Trophoblast cell (in vitro differentiated cells and primary cell): ENCODE measurements around the gene DCTN1.

Source experiments
- DNase-seq, 2 donors: peaks; one replicate each; pipeline ENCODE4 v3.0.0-alpha.2; 2016
- H2AFZ ChIP-seq: 2 replicates; pipeline ENCODE4 v1.6.1; 2013; ENCODE audit warnings: low read length, moderate library complexity, mild to moderate bottlenecking; ENCODE audit not compliant: insufficient read depth, poor library complexity
- H2AK5ac ChIP-seq: 2 replicates; pipeline ENCODE4 v1.6.1; 2013; ENCODE audit warnings: mild to moderate bottlenecking, low read length
- H2BK120ac ChIP-seq: 2 replicates; pipeline ENCODE4 v1.6.1; 2013; ENCODE audit warnings: low read length, mild to moderate bottlenecking, moderate library complexity; ENCODE audit not compliant: insufficient read depth, poor library complexity
- H2BK12ac ChIP-seq: 2 replicates; pipeline ENCODE4 v1.6.1; 2013; ENCODE audit warnings: mild to moderate bottlenecking, low read length, moderate library complexity
- H2BK5ac ChIP-seq: 2 replicates; pipeline ENCODE4 v1.6.1; 2013; ENCODE audit warnings: low read length, low read depth, moderate library complexity, mild to moderate bottlenecking; ENCODE audit not compliant: poor library complexity
- H3K14ac ChIP-seq: 2 replicates; pipeline ENCODE4 v1.6.1; 2013; ENCODE audit warnings: mild to moderate bottlenecking, low read length
- H3K18ac ChIP-seq: 2 replicates; pipeline ENCODE4 v1.6.1; 2013; ENCODE audit warnings: mild to moderate bottlenecking, low read length
- H3K23ac ChIP-seq: 2 replicates; pipeline ENCODE4 v1.6.1; 2013; ENCODE audit warnings: low read length
- H3K27ac ChIP-seq: 2 replicates; pipeline ENCODE4 v1.5.1; 2013; ENCODE audit warnings: low read depth, mild to moderate bottlenecking, inconsistent platforms, low read length, moderate library complexity
- H3K27me3 ChIP-seq: 2 replicates; pipeline ENCODE4 v1.6.1; 2013; ENCODE audit warnings: inconsistent platforms, mild to moderate bottlenecking, low read length, moderate library complexity; ENCODE audit not compliant: insufficient read depth
- H3K36me3 ChIP-seq, 2 experiments: 1 replicate in 1 of 2; 2 replicates in 1 of 2; pipeline ENCODE4 v1.6.1; 2013; ENCODE audit warnings: low read length in 2 of 2, mild to moderate bottlenecking in 2 of 2, moderate library complexity in 1 of 2; ENCODE audit not compliant: insufficient read depth in 2 of 2, control insufficient read depth in 1 of 2
- H3K4ac ChIP-seq: 2 replicates; pipeline ENCODE4 v1.6.1; 2013; ENCODE audit warnings: low read depth, mild to moderate bottlenecking, low read length, moderate library complexity
- H3K4me1 ChIP-seq, 2 experiments: 1 replicate in 1 of 2; 2 replicates in 1 of 2; pipeline ENCODE4 v1.6.1; 2013; ENCODE audit warnings: low read length in 2 of 2, mild to moderate bottlenecking in 2 of 2, moderate library complexity in 1 of 2; ENCODE audit not compliant: insufficient read depth in 2 of 2, control insufficient read depth in 1 of 2
- H3K4me2 ChIP-seq: 2 replicates; pipeline ENCODE4 v1.6.1; 2013; ENCODE audit warnings: inconsistent platforms, mild to moderate bottlenecking, low read length, moderate library complexity
- H3K4me3 ChIP-seq: 2 replicates; pipeline ENCODE4 v1.5.1; 2013; ENCODE audit warnings: mild to moderate bottlenecking, low read depth, low read length, inconsistent platforms
- H3K79me1 ChIP-seq: one replicate; pipeline ENCODE4 v1.6.1; 2013; ENCODE audit warnings: low read length
- H3K79me2 ChIP-seq: 2 replicates; pipeline ENCODE4 v1.6.1; 2013; ENCODE audit warnings: low read length, mild to moderate bottlenecking; ENCODE audit not compliant: control insufficient read depth, insufficient read depth, poor library complexity
- H3K9ac ChIP-seq: 2 replicates; pipeline ENCODE4 v1.6.1; 2013; ENCODE audit warnings: mild to moderate bottlenecking, low read length
- H3K9me3 ChIP-seq: 2 replicates; pipeline ENCODE4 v1.6.1; 2013; ENCODE audit warnings: low read depth, mild to moderate bottlenecking, control low read depth, inconsistent platforms, low read length; ENCODE audit not compliant: insufficient read depth
- H4K12ac ChIP-seq: 2 replicates; pipeline ENCODE4 v1.6.1; 2013; ENCODE audit warnings: low read depth, mild to moderate bottlenecking, low read length, moderate library complexity
- H4K8ac ChIP-seq: 2 replicates; pipeline ENCODE4 v1.6.1; 2013; ENCODE audit warnings: low read depth, mild to moderate bottlenecking, low read length, moderate library complexity
- H4K91ac ChIP-seq: one replicate; pipeline ENCODE4 v1.6.1; 2013; ENCODE audit warnings: low read depth, mild to moderate bottlenecking, low read length, moderate library complexity
- WGBS: extraction: QIAGEN DNeasy Blood & Tissue Kit; methylation state at CpG from one replicate; pipeline ENCODE4 v1.1.7; 2013; ENCODE audit warnings: missing lambda C conversion rate; ENCODE audit not compliant: insufficient read length, insufficient coverage; ENCODE audit errors: extremely low coverage; 5-methylcytosine and 5-hydroxymethylcytosine counted together

The DCTN1 gene

DNA sequence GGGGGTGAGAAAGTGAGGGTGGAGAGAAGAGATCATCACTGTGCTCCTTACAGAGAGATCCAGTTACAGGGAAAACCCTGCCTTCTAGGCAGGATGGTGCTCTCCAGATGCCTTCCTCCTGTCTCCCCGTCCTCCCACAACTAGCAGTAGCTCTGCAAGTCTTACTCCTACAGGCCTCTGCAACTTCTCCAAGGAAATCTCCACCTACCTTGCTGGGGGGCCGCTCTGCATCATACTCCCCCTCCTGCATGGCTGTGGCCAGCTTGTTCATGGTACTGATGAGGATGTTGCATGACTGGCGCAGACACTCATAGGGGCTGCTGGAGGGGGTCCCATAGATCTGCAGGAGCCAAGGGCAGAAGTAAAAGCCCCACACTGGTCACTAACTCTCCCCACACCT is 14.1 kb downstream of the DCTN1 start:
- H3K79me2 ChIP-seq = no peaks in the 10 kb centered on the region
- H2BK120ac ChIP-seq = no peak overlapping the region
- H3K9me3 ChIP-seq = no peaks in the 10 kb centered on the region
- no peak for DNase-seq
- no peak overlapping the region for H3K4ac ChIP-seq
- no peaks in the 10 kb centered on the region for H3K4me1 ChIP-seq
- H3K4me2 ChIP-seq = no peak overlapping the region
- no peak overlapping the region for H3K18ac ChIP-seq
- no peak overlapping the region for H2BK12ac ChIP-seq
- no peak overlapping the region for H3K14ac ChIP-seq
- H4K12ac ChIP-seq = no peak overlapping the region
- no peak overlapping the region for H2AK5ac ChIP-seq
- no peak overlapping the region for H4K91ac ChIP-seq
- no peaks in the 10 kb centered on the region for H3K27me3 ChIP-seq
- H3K79me1 ChIP-seq = no peaks in the 10 kb centered on the region
- H3K9ac ChIP-seq = no peak overlapping the region
- H2AFZ ChIP-seq = no peak overlapping the region
- no CpG with 5 or more reads among the region's 3 CpGs for WGBS
- H3K23ac ChIP-seq = no peak overlapping the region
- no peak overlapping the region for H3K4me3 ChIP-seq
- peaks cover 88 to 99% of the 10 kb centered on the region in 2 experiments for H3K36me3 ChIP-seq
- no peak overlapping the region for H2BK5ac ChIP-seq
- H4K8ac ChIP-seq = no peak overlapping the region
- H3K27ac ChIP-seq = no peak overlapping the region

GRCh38 chr2:74364533-74365505 is 15.3 kb downstream of the DCTN1 start:
- no peak overlapping the region for H4K8ac ChIP-seq
- no peak overlapping the region for H3K4me2 ChIP-seq
- H3K36me3 ChIP-seq = peaks cover 80 to 96% of the 10 kb centered on the region in 2 experiments
- no peaks in the 10 kb centered on the region for H3K9me3 ChIP-seq
- WGBS = no CpG with 5 or more reads among the region's 8 CpGs
- H3K4me3 ChIP-seq = no peak overlapping the region
- H3K18ac ChIP-seq = no peak overlapping the region
- H2AFZ ChIP-seq = no peak overlapping the region
- H3K79me2 ChIP-seq = no peaks in the 10 kb centered on the region
- no peak overlapping the region for H2BK5ac ChIP-seq
- no peaks in the 10 kb centered on the region for H3K27me3 ChIP-seq
- no peaks in the 10 kb centered on the region for H3K79me1 ChIP-seq
- no peak for DNase-seq
- no peak overlapping the region for H3K9ac ChIP-seq
- H3K27ac ChIP-seq = no peak overlapping the region
- H2BK12ac ChIP-seq = no peak overlapping the region
- H2AK5ac ChIP-seq = no peak overlapping the region
- H3K14ac ChIP-seq = no peak overlapping the region
- no peak overlapping the region for H2BK120ac ChIP-seq
- H4K12ac ChIP-seq = no peak overlapping the region
- no peaks in the 10 kb centered on the region for H3K4me1 ChIP-seq
- no peak overlapping the region for H3K4ac ChIP-seq
- H4K91ac ChIP-seq = no peak overlapping the region
- H3K23ac ChIP-seq = no peak overlapping the region

GRCh38 chr2:74361327-74361726 is 18.8 kb downstream of the DCTN1 start:
- no peak overlapping the region for H2AFZ ChIP-seq
- H3K4me1 ChIP-seq = no peaks in the 10 kb centered on the region
- no peak overlapping the region for H3K4me2 ChIP-seq
- H2BK12ac ChIP-seq = no peak overlapping the region
- H3K9ac ChIP-seq = no peak overlapping the region
- no peak overlapping the region for H4K91ac ChIP-seq
- no peaks in the 10 kb centered on the region for H3K27me3 ChIP-seq
- WGBS = no CpG with 5 or more reads among the region's 11 CpGs
- no peak overlapping the region for H3K4ac ChIP-seq
- H3K79me2 ChIP-seq = no peaks in the 10 kb centered on the region
- H2AK5ac ChIP-seq = no peak overlapping the region
- H3K18ac ChIP-seq = no peak overlapping the region
- H3K27ac ChIP-seq = no peak overlapping the region
- H4K12ac ChIP-seq = no peak overlapping the region
- no peaks in the 10 kb centered on the region for H3K79me1 ChIP-seq
- no peak overlapping the region for H3K14ac ChIP-seq
- H4K8ac ChIP-seq = no peak overlapping the region
- no peak overlapping the region for H3K23ac ChIP-seq
- no peak for DNase-seq
- no peaks in the 10 kb centered on the region for H3K9me3 ChIP-seq
- H2BK120ac ChIP-seq = no peak overlapping the region
- H3K4me3 ChIP-seq = no peak overlapping the region
- H2BK5ac ChIP-seq = no peak overlapping the region
- peaks cover 55 to 84% of the 10 kb centered on the region in 2 experiments for H3K36me3 ChIP-seq

DNA sequence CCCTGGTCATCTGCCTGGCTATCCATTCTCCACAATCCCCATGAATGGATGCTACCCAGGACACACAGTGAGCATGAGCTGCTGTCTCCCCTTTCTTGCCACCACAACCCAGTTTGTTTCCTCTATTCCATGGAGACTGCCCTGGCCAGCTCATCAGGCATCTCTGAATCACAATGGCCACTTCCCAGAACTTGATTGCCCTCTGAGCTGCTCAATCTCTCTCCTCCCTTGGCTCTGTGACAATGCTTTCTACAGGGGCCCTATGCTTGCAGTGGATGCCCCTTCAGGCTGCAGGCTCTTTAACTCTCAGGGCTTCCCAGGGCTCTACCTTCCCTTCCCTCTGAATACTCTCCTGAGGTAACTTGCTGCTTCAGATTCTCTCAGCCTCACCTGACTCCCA is 22.5 kb downstream of the DCTN1 start:
- no peaks in the 10 kb centered on the region for H3K9me3 ChIP-seq
- no peak overlapping the region for H3K18ac ChIP-seq
- no peak overlapping the region for H4K8ac ChIP-seq
- no peak overlapping the region for H3K4me2 ChIP-seq
- no peak overlapping the region for H4K91ac ChIP-seq
- H3K79me1 ChIP-seq = no peaks in the 10 kb centered on the region
- H3K27me3 ChIP-seq = no peaks in the 10 kb centered on the region
- H2BK5ac ChIP-seq = no peak overlapping the region
- no peak overlapping the region for H3K9ac ChIP-seq
- H3K27ac ChIP-seq = no peak overlapping the region
- no peak overlapping the region for H3K23ac ChIP-seq
- no peak overlapping the region for H2BK120ac ChIP-seq
- DNase-seq = no peak
- H3K36me3 ChIP-seq = peaks cover 30 to 56% of the 10 kb centered on the region in 2 experiments
- no peak overlapping the region for H2AK5ac ChIP-seq
- H2BK12ac ChIP-seq = no peak overlapping the region
- H3K14ac ChIP-seq = no peak overlapping the region
- H3K4ac ChIP-seq = no peak overlapping the region
- no peaks in the 10 kb centered on the region for H3K79me2 ChIP-seq
- H2AFZ ChIP-seq = no peak overlapping the region
- no peak overlapping the region for H4K12ac ChIP-seq
- no peaks in the 10 kb centered on the region for H3K4me1 ChIP-seq
- no peak overlapping the region for H3K4me3 ChIP-seq
